ENCODE data around the gene CCDC33.

DNA sequence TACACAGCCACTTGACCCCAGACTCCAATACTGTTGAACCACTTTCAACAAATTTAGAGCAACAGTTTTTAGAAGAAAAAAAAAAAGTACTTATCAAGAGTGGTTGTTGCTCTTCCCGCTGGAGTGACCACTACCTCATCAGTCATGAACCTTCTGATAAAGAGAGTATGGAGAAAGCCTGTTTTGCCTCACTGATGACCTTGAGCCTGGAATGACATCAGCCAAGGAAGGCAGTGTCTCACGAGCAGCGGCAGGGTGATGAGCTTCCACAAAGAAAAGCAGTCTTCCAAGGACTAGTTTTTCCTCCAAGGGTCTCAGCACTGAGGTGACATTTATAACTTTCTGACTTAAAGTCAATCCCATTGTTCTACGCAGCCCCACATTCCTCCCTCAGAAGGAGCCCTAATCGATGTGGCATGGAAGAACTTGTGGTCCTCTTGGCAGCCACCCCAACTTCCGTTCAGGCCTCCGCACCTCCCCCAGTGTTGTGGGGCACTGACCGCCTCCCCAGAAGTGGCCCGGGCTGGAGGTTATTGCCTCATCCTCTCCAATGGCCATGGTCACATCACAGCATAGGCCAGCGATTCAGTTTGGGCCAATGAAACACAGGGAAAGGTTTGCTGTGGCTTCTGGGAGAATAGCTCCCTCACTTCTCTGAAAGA is 133.1 kb downstream of the CCDC33 start:
- TF ChIP-seq, protein P1, sequence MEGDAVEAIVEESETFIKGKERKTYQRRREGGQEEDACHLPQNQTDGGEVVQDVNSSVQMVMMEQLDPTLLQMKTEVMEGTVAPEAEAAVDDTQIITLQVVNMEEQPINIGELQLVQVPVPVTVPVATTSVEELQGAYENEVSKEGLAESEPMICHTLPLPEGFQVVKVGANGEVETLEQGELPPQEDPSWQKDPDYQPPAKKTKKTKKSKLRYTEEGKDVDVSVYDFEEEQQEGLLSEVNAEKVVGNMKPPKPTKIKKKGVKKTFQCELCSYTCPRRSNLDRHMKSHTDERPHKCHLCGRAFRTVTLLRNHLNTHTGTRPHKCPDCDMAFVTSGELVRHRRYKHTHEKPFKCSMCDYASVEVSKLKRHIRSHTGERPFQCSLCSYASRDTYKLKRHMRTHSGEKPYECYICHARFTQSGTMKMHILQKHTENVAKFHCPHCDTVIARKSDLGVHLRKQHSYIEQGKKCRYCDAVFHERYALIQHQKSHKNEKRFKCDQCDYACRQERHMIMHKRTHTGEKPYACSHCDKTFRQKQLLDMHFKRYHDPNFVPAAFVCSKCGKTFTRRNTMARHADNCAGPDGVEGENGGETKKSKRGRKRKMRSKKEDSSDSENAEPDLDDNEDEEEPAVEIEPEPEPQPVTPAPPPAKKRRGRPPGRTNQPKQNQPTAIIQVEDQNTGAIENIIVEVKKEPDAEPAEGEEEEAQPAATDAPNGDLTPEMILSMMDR (IDR thresholded peaks at IDR 0.05) = no peak
- TF ChIP-seq EP300 (IDR thresholded peaks at IDR 0.05; ENCODE audit: borderline replicate concordance in 1 of 2, low read depth in 1 of 2, low read length in 1 of 2) (no peak), POLR2AphosphoS5 (IDR thresholded peaks at IDR 0.05; ENCODE audit: low read depth, low read length) (no peak), EZH2phosphoT487 (IDR thresholded peaks at IDR 0.05; ENCODE audit: borderline replicate concordance, low read depth) (no peak)
